ENCODE results near the gene FMO1. TPM values are rescaled to one million over a fixed set of nuclear protein-coding genes. Genes with fewer than 3 reads are reported as not detected.
A peak's percentile ranks its signal among the peaks of the same experiment; 100 is the strongest.

The FMO1 gene
- total RNA-seq, 1 experiment from 2014 or later, result not detected

GRCh38 chr1:171212607-171213351 is 35.5 kb upstream of the FMO1 start:
- ATAC-seq, result no peak
- H3K36me3 Mint-ChIP-seq, result peaks cover 9% of the 10 kb centered on the region
- ChIA-PET CTCF (interaction anchor here (0.8 to 2.7 kb wide), 3 partner anchors 14 to 246 kb away, joined by 3 to 11 read pairs (median 4); partner anchors contain the start of gene FMO4), POLR2A (no interaction called here)
- peaks cover 49% of the 10 kb centered on the region for H3K4me1 Mint-ChIP-seq
- peaks cover 8% of the 10 kb centered on the region for H3K27me3 Mint-ChIP-seq (ENCODE audit: low read depth)
- H3K27ac Mint-ChIP-seq, result no peak overlapping the region
- TF ChIP-seq SMAD3 (CRISPR knock-in tag; IDR thresholded peaks at IDR 0.05; ENCODE audit: borderline replicate concordance), result no peak
- TF ChIP-seq ZNF121 (CRISPR knock-in tag; IDR thresholded peaks at IDR 0.05), result no peak
- TF ChIP-seq ATF1 (CRISPR knock-in tag; IDR thresholded peaks at IDR 0.05), result no peak
- no peak for TF ChIP-seq MYBL2 (CRISPR knock-in tag; IDR thresholded peaks at IDR 0.05)
- TF ChIP-seq CREB1 (CRISPR knock-in tag; IDR thresholded peaks at IDR 0.05), result no peak
- H3K9me3 Mint-ChIP-seq, result no peaks in the 10 kb centered on the region; the same call in 1 of the 2 replicates
- no peak for DNase-seq (ENCODE audit: low spot score)
- no peak overlapping the region for H3K4me3 Mint-ChIP-seq

- H3K27me3 Mint-ChIP-seq (ENCODE audit: low read depth), result peaks cover 8% of the 10 kb centered on the region
- no peak overlapping the region for H3K27ac Mint-ChIP-seq
- peaks cover 19% of the 10 kb centered on the region for H3K36me3 Mint-ChIP-seq
- ChIA-PET POLR2A (no interaction called here), CTCF (interaction anchor here (1.0 to 2.7 kb wide), 4 partner anchors 13 to 100 kb away, joined by 3 to 11 read pairs (median 6); partner anchors contain the start of gene FMO4)
- TF ChIP-seq ZNF532 (CRISPR knock-in tag; IDR thresholded peaks at IDR 0.05; ENCODE audit: borderline replicate concordance) (no peak), USF2 (CRISPR knock-in tag; IDR thresholded peaks at IDR 0.05) (peak; percentile 61)
- DNase-seq (ENCODE audit: low spot score), result no peak
- no peak overlapping the region for H3K4me3 Mint-ChIP-seq
- peaks cover 6% of the 10 kb centered on the region; the same call in 1 of the 2 replicates for H3K9me3 Mint-ChIP-seq
- ATAC-seq, result peak; percentile 46
- H3K4me1 Mint-ChIP-seq, result peaks cover 55% of the 10 kb centered on the region
These were observed 34.5 kb upstream of the FMO1 start for GRCh38 chr1:171213559-171214454.

- DNase-seq (ENCODE audit: low spot score) (no peak), ATAC-seq (no peak)
- Mint-ChIP-seq H3K9me3 (peaks cover 8% of the 10 kb centered on the region; the same call in 1 of the 2 replicates), H3K4me1 (peaks cover 63% of the 10 kb centered on the region), H3K4me3 (no peak overlapping the region), H3K27ac (peak overlapping the region; percentile 99), H3K27me3 (ENCODE audit: low read depth) (peaks cover 2% of the 10 kb centered on the region), H3K36me3 (peaks cover 18% of the 10 kb centered on the region)
- POLR2A ChIA-PET, result no interaction called here
- CTCF ChIA-PET, result interaction anchor here (1.0 kb wide), 1 partner anchor 96 kb away, joined by 3 read pairs; the partner anchor contains the start of gene FMO4
- TF ChIP-seq TCF7 (CRISPR knock-in tag; IDR thresholded peaks at IDR 0.05; ENCODE audit: low read depth) (no peak), RORB (CRISPR knock-in tag; IDR thresholded peaks at IDR 0.05) (no peak), NFE2L1 (CRISPR knock-in tag; IDR thresholded peaks at IDR 0.05) (no peak), PRRX2 (CRISPR knock-in tag; IDR thresholded peaks at IDR 0.05) (no peak), FOXP1 (CRISPR knock-in tag; IDR thresholded peaks at IDR 0.05; ENCODE audit: borderline replicate concordance) (no peak), JUN (CRISPR knock-in tag; IDR thresholded peaks at IDR 0.05) (no peak), CDX4 (CRISPR knock-in tag; IDR thresholded peaks at IDR 0.05; ENCODE audit: borderline replicate concordance) (no peak), RELA (CRISPR knock-in tag; IDR thresholded peaks at IDR 0.05; ENCODE audit: borderline replicate concordance) (no peak), ZNF263 (CRISPR knock-in tag; IDR thresholded peaks at IDR 0.05; ENCODE audit: low read depth) (no peak), GABPB1 (CRISPR knock-in tag; IDR thresholded peaks at IDR 0.05) (no peak), ETV6 (CRISPR knock-in tag; IDR thresholded peaks at IDR 0.05) (no peak), ZNF423 (CRISPR knock-in tag; IDR thresholded peaks at IDR 0.05) (no peak), TEAD4 (CRISPR knock-in tag; IDR thresholded peaks at IDR 0.05) (no peak), JAZF1 (CRISPR knock-in tag; IDR thresholded peaks at IDR 0.05) (no peak), MXD4 (CRISPR knock-in tag; IDR thresholded peaks at IDR 0.05; ENCODE audit: borderline replicate concordance) (no peak), MLX (CRISPR knock-in tag; IDR thresholded peaks at IDR 0.05) (no peak)
These were observed 30.4 kb upstream of the FMO1 start for GRCh38 chr1:171217658-171218443.
